Activated CD4-positive, alpha-beta memory T cell treated with anti-CD3 and anti-CD28 coated beads, Interleukin-2, amount 10 ng/mL, durations not matched to agents 7 days and 5 days (primary cell): ENCODE measurements around the gene DNAH11. TPM values are rescaled to one million over a fixed set of nuclear protein-coding genes. Genes with fewer than 3 reads are reported as not detected.
A peak's percentile ranks its signal among the peaks of the same experiment; 100 is the strongest.
"Not testable (repeated sequence)": the region's sequence is repeated elsewhere in the genome, so short reads cannot be mapped to it uniquely, and the experiment has no call there.

Experiments
- CTCF ChIA-PET: fragments of 350-600 bp; sonication (Branson Sonifier 250); formaldehyde crosslinking; loops from one replicate; lab custom pipeline; 2021; ENCODE audit warnings: antibody characterized with exemption, inconsistent platforms; lab: Charles Lee
- POLR2A ChIA-PET: fragments of 350-600 bp; sonication (Branson Sonifier 250); formaldehyde crosslinking; loops from one replicate; lab custom pipeline; 2021; ENCODE audit warnings: antibody characterized with exemption; lab: Charles Lee
- DNase-seq: peaks from one replicate; pipeline ENCODE4 v3.0.0-alpha.2; 2020
- H3K27ac Mint-ChIP-seq: one replicate; pipeline ENCODE4 v1.8.0; 2021; ENCODE audit warnings: mild to moderate bottlenecking, mixed read lengths
- H3K27me3 Mint-ChIP-seq: one replicate; pipeline ENCODE4 v1.8.0; 2021; ENCODE audit warnings: mixed read lengths
- H3K36me3 Mint-ChIP-seq: one replicate; pipeline ENCODE4 v1.8.0; 2021; ENCODE audit warnings: low read depth, mixed read lengths
- H3K4me1 Mint-ChIP-seq: one replicate; pipeline ENCODE4 v1.8.0; 2021; ENCODE audit warnings: mixed read lengths
- H3K4me3 Mint-ChIP-seq: one replicate; pipeline ENCODE4 v1.8.0; 2021; ENCODE audit warnings: mild to moderate bottlenecking, mixed read lengths
- H3K9me3 Mint-ChIP-seq: one replicate; pipeline ENCODE4 v1.8.0; 2021; ENCODE audit warnings: mixed read lengths
- total RNA-seq, 2 experiments: library from RNA; stranded (reverse); gene quantifications; one replicate each; pipeline ENCODE4 v1.2.3, GENCODE V29; 2021

DNAH11 gene
- total RNA-seq, 2 experiments from 2014 or later = 2.1 to 2.2 TPM

DNA sequence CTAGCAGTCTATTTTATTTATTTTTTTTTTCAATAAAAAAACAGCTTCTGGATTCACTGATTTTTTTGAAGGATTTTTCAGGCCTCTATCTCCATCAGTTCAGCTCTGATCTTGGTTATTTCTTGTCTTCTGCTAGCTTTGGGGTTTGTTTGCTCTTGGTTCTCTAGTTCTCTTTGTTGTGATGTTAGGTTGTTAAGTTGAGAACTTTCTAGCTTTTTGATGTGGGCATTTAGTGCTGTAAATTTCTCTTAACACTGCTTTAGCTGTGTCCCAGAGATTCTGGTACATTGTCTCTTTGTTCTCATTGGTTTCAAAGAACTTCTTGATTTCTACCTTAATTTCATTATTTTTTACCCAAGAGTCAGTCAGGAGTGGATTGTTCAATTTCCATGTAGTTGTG is 9.2 kb upstream of the DNAH11 start:
- H3K36me3 Mint-ChIP-seq, H3K27ac Mint-ChIP-seq, POLR2A ChIA-PET, H3K9me3 Mint-ChIP-seq, H3K4me1 Mint-ChIP-seq, H3K4me3 Mint-ChIP-seq, DNase-seq: not testable (repeated sequence)
- CTCF ChIA-PET = interaction anchor here (0.6 kb wide), 1 partner anchor 693 kb away, joined by 3 read pairs; no protein-coding TSS in a partner anchor
- peaks cover 37% of the 10 kb centered on the region for H3K27me3 Mint-ChIP-seq

DNA sequence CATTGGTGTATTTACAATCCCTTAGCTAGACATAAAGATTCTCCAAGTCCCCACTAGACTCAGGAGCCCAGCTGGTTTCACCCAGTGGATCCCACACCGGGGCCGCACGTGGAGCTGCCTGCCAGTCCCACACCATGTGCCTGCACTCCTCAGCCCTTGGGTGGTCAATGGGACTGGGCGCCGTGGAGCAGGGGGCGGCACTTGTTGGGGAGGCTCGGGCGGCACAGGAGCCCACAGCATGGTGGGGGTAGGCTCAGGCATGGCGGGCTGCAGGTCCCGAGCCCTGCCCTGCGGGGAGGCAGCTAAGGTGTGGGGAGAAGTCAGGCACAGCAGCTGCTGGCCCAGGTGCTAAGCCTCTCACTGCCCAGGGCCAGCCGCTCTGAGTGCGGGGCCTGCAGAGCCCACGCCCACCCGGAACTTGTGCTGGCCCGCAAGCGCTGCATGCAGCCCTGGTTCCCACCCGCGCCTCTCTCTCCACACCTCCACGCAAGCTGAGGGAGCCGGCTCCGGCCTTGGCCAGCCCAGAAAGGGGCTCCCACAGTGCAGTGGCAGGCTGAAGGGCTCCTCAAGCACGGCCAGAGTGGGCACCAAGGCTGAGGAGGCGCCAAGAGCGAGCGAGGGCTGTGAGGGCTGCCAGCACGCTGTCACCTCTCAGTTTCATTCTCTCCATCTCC is 6.3 kb upstream of the DNAH11 start:
- H3K27ac Mint-ChIP-seq, H3K36me3 Mint-ChIP-seq, H3K4me3 Mint-ChIP-seq, DNase-seq, H3K9me3 Mint-ChIP-seq, H3K4me1 Mint-ChIP-seq, POLR2A ChIA-PET: not testable (repeated sequence)
- peaks cover 48% of the 10 kb centered on the region for H3K27me3 Mint-ChIP-seq
- CTCF ChIA-PET = interaction anchor here (0.6 kb wide), 1 partner anchor 735 kb away, joined by 4 read pairs; no protein-coding TSS in a partner anchor

DNA sequence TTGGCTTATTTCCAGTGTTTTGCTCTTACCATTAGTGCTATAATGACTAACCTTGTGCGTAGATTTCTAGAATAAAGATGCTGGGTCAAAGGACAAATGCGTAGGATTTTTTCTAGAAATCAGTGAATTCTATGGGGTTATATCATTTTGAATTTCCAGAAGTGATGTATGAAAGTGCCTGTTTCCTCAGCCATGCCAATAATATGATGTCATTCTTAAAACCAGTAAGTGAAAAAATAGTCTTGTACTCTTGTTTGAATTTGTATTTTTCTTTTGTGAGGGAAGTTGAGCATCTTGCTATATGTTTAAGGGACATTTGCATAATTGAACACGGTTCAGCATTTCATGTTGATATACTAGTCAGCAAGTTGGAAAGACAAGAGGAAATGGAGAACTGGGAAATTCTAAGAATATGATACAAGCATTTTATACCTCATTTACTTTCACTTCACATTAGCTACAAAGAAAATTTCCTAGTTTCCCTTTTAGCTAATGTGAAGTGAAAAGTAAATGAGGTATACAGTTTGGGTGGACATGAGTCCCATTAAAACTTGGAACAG is 3.8 kb upstream of the DNAH11 start:
- H3K36me3 Mint-ChIP-seq = no peaks in the 10 kb centered on the region
- peaks cover 10% of the 10 kb centered on the region for H3K4me1 Mint-ChIP-seq
- H3K4me3 Mint-ChIP-seq = no peak overlapping the region
- ChIA-PET CTCF (no interaction called here), POLR2A (no interaction called here)
- peaks cover 51% of the 10 kb centered on the region for H3K27me3 Mint-ChIP-seq
- DNase-seq = no peak
- peaks cover 2% of the 10 kb centered on the region for H3K9me3 Mint-ChIP-seq
- H3K27ac Mint-ChIP-seq = no peak overlapping the region

DNA sequence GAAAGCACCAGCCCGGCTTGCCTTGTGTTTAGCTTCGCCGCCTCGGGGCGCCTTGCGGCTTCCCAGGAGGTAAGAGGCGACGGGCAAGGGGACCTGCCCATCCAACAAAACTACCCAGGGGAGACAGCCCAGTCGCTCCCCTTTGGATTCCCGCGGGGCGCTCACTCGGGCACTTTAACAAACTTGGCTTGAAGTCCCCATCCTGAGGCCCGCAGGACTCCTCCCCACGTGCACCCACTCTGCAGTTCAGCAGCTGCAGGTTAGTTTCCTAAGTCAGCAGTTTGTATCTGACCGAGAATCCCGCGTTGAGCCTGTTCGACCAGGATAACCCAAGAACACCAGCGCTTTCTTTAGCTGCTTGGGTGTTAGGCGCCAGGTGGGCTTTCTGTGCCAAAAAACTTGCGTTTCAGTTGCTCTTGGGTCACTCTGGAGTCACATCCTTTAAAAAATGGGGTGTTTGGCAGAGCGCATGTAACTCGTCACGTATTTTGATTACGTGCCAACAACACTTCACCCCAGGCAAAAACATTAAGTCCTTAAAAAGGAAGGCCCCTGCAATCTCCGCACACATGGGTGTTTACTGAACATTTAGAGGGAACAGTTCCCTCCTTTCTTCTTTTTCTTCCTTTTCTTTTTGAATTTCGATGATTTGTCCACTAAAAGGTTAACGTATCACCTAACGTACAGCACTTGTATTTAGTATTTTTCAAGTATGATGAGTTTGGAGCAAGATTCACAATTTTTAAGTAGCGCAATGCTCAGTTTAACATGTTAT is 876 bp downstream of the DNAH11 start:
- peaks cover 74% of the 10 kb centered on the region for H3K27me3 Mint-ChIP-seq
- no peak overlapping the region for H3K27ac Mint-ChIP-seq
- CTCF ChIA-PET = no interaction called here
- DNase-seq = peak; percentile 17
- H3K4me1 Mint-ChIP-seq = peaks cover 12% of the 10 kb centered on the region
- H3K4me3 Mint-ChIP-seq = peak overlapping the region; percentile 73
- POLR2A ChIA-PET = no interaction called here
- H3K9me3 Mint-ChIP-seq = no peaks in the 10 kb centered on the region
- no peaks in the 10 kb centered on the region for H3K36me3 Mint-ChIP-seq

DNA sequence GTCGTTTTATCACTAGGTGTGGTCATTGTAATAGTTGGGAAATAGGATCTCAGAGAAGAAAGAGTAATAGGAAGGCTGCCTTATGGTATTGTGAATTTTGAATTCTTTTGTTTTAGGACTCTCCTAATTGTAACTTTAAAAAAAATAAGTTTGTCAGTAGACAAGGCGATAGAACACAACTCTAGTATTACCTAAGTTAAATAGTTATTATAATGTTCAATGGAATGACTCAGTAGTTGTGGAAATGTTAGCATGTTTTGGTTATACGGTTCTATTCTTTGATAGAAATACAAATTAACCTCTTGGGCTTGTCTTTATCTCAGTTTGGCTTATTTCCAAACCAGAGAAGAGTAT is 1.4 kb downstream of the DNAH11 start:
- peaks cover 70% of the 10 kb centered on the region for H3K27me3 Mint-ChIP-seq
- ChIA-PET CTCF (no interaction called here), POLR2A (no interaction called here)
- H3K36me3 Mint-ChIP-seq = no peaks in the 10 kb centered on the region
- H3K4me1 Mint-ChIP-seq = peaks cover 9% of the 10 kb centered on the region
- no peaks in the 10 kb centered on the region for H3K9me3 Mint-ChIP-seq
- peak overlapping the region; percentile 73 for H3K4me3 Mint-ChIP-seq
- DNase-seq = no peak
- H3K27ac Mint-ChIP-seq = no peak overlapping the region

DNA sequence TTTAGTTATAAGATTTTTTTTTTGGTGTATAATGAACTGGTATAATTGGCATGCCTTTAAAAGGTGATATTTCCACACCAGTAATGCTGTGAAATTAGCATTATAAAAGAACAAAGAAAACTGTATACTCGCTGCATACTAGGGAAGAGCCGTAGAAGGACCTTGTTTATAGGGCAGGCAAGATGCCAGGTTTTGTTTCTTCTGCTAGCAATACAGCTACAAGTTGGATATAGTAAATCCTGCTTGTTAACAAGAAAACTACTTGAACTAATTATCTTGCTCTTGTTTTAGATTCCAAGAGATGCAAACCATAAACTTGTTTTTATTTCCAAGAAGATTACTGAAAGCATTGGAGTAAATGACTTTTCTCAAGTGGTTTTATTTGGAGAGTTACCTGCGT is 1.9 kb downstream of the DNAH11 start:
- no peaks in the 10 kb centered on the region for H3K9me3 Mint-ChIP-seq
- H3K4me3 Mint-ChIP-seq = no peak overlapping the region
- no peak overlapping the region for H3K27ac Mint-ChIP-seq
- H3K36me3 Mint-ChIP-seq = no peaks in the 10 kb centered on the region
- DNase-seq = no peak
- H3K4me1 Mint-ChIP-seq = peaks cover 9% of the 10 kb centered on the region
- H3K27me3 Mint-ChIP-seq = peaks cover 67% of the 10 kb centered on the region
- ChIA-PET CTCF (interaction anchor here (0.8 kb wide), 1 partner anchor 264 kb away, joined by 3 read pairs; no protein-coding TSS in a partner anchor), POLR2A (no interaction called here)

DNA sequence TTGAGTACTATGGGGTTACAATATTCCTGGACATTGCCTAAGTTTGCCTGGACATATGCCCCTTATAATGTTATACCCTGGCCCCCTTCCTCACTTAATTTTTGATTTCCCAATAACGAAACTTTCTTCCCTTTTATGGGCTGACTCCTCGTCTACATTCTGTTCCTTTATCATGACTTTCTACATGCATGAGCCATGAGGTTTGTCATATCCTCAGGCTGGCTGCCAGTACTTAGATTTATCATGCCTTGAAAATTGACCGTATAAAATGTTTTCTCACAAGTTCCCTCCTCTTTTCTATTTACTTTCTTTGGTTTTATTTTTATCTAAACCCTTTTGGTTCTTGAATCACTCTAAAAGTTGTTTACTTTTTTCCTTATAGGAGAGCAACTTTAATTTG is 4.7 kb downstream of the DNAH11 start:
- Mint-ChIP-seq H3K9me3 (no peaks in the 10 kb centered on the region), H3K36me3 (no peaks in the 10 kb centered on the region), H3K27ac (no peak overlapping the region), H3K27me3 (peaks cover 41% of the 10 kb centered on the region), H3K4me1 (peaks cover 9% of the 10 kb centered on the region), H3K4me3 (no peak overlapping the region)
- ChIA-PET CTCF (no interaction called here), POLR2A (no interaction called here)
- no peak for DNase-seq

DNA sequence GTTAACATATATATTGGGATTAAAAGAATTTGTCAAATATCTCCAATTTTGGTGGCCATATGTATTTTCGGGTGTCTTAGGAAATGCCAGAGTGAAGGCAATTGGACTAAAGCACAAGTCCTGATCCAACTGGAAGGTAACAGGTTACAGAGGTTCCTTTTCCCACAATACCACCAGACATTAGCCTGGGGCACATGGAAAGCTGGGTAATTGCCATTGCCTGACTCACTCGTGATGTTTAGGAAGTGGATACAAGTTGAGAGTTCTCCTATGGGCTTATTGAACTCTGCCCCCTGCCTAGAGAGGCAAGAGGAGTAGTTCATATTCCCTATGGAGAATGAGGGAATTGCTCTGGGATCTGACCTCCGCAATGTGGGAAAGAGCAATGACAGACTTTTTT is 5.7 kb downstream of the DNAH11 start:
- H3K4me1 Mint-ChIP-seq = peaks cover 7% of the 10 kb centered on the region
- DNase-seq = no peak
- ChIA-PET CTCF (no interaction called here), POLR2A (no interaction called here)
- H3K9me3 Mint-ChIP-seq = no peaks in the 10 kb centered on the region
- H3K27ac Mint-ChIP-seq = no peak overlapping the region
- no peaks in the 10 kb centered on the region for H3K36me3 Mint-ChIP-seq
- peaks cover 39% of the 10 kb centered on the region for H3K27me3 Mint-ChIP-seq
- no peak overlapping the region for H3K4me3 Mint-ChIP-seq

DNA sequence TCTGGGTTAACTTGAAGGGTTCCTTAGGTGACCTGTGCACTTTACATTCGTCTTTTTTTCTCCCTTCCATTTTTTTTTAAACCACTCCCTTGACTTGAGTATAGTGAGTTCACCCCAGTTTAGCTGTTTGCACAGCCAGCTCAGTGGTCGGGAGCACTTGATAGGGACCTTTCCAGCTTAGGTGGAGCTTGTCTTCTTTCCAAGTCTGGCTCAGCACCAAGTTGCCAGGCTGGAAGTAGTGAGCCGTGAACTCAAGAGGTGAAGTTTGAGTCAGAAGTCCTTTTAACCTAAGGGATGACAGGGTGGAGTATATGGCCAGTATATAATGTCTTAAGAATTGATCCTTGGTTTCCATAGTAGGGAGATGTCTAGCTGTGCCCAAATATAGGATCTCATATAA is 7.2 kb downstream of the DNAH11 start:
- no peak overlapping the region for H3K27ac Mint-ChIP-seq
- CTCF ChIA-PET = no interaction called here

DNA sequence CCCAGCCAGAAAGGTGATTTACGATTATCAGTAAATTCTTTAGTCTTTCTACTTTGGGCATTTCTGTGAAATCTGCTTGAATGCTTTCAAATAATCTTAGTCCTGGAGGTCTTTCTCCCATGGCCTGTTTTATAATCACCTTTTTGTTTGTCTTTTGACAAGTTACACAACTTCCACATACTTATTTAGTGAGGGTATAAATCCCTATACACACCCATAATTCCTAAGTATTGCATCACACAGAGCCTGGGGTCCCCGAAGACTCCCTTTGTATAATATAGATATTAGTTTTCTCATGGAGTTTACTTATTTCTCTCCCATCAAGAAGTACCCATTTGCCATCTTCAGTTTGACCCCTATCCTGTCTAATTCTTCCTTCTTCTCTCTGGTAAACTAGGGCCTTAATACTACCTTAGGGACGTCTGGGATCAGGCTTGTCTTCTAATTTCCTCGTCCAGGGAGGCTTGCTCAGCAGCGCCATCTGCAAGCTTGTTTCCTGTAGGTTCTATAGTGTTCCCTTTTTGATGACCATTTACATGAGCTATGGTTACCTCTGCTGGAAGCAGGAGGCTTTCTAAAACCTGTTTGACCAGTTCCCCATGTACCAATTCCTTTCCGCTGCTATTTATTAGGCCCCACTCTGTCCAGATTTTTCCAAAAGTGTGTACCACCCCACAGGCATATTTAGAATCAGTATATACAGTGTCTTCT is 8.1 kb downstream of the DNAH11 start:
- Mint-ChIP-seq H3K36me3 (no peaks in the 10 kb centered on the region), H3K4me1 (no peaks in the 10 kb centered on the region), H3K9me3 (no peaks in the 10 kb centered on the region), H3K4me3 (no peak overlapping the region), H3K27me3 (peaks cover 20% of the 10 kb centered on the region), H3K27ac (no peak overlapping the region)
- POLR2A ChIA-PET = no interaction called here
- no peak for DNase-seq
- CTCF ChIA-PET = no interaction called here

More for the DNA sequence above, 7.2 kb downstream of the DNAH11 start:
- Mint-ChIP-seq H3K9me3 (no peaks in the 10 kb centered on the region), H3K27me3 (peaks cover 29% of the 10 kb centered on the region), H3K4me3 (no peak overlapping the region), H3K4me1 (no peaks in the 10 kb centered on the region), H3K36me3 (no peaks in the 10 kb centered on the region)
- POLR2A ChIA-PET = no interaction called here
- DNase-seq = no peak

DNA sequence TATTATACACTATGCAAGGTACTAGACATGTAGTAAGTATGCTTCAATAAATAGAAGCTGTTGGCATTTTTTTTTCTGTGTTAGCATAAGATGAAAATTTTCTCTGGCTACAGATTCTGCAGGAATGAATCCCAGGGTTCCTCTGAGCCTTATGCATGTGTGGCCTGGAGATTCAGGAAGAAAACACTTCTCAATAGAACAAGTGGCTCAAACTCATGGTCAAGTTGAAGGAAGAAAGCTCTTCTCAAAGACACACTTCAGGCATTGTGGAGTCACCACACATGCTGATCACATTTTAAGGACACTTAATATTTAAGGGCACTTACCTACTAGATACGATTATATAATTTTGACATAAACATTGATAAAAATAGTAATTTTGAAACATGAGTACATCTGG is 19.5 kb downstream of the DNAH11 start:
- H3K27ac Mint-ChIP-seq = no peak overlapping the region
- ChIA-PET CTCF (no interaction called here), POLR2A (no interaction called here)
- H3K4me3 Mint-ChIP-seq = no peak overlapping the region
- H3K36me3 Mint-ChIP-seq = no peaks in the 10 kb centered on the region
- no peaks in the 10 kb centered on the region for H3K9me3 Mint-ChIP-seq
- DNase-seq = no peak
- no peaks in the 10 kb centered on the region for H3K4me1 Mint-ChIP-seq
- peaks cover 11% of the 10 kb centered on the region for H3K27me3 Mint-ChIP-seq

DNA sequence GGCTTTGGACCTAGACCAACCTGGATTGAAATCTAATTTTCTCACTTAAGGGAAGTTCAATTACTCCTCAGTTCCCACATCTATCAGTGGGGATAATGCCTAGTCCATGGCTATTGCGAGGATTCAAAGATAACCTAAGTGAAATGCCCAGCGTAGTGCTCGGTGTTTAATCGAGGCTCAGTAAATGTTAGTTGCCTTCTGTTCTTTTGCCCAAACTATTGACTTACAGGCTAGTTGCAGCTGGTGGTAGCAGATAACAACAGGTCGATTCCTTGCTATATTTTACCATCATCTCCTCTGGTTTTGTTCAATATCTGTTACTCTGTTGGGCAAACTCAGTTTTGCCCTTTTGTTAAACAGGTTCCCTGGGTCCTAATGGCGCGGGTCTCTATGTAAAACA is 22.8 kb downstream of the DNAH11 start:
- ChIA-PET POLR2A (no interaction called here), CTCF (interaction anchor here (3.1 kb wide), 1 partner anchor 311 kb away, joined by 10 read pairs; no protein-coding TSS in a partner anchor)
- no peaks in the 10 kb centered on the region for H3K9me3 Mint-ChIP-seq
- H3K4me1 Mint-ChIP-seq = no peaks in the 10 kb centered on the region
- DNase-seq = no peak
- no peak overlapping the region for H3K27ac Mint-ChIP-seq
- H3K27me3 Mint-ChIP-seq = peaks cover 15% of the 10 kb centered on the region
- no peaks in the 10 kb centered on the region for H3K36me3 Mint-ChIP-seq
- no peak overlapping the region for H3K4me3 Mint-ChIP-seq

DNA sequence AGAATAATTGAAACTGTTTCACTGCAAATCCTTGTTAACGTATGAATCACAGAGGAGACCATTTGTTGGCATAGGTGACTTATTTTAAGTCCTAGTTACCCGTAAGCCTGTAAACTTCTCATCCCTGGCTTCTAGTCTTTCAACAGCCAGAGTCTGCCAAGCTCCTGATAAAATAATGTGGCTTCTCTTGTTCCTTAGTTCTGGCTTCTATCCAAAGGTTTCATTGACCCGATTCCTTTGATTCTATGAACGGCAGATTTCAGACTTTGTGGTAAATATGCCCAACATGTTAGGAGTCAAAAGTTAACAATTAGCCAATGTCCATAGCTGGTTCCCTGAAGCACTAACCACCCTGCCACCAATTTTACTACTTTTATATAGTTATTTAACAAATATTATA is 23.3 kb downstream of the DNAH11 start:
- Mint-ChIP-seq H3K4me1 (no peaks in the 10 kb centered on the region), H3K36me3 (no peaks in the 10 kb centered on the region), H3K27me3 (peaks cover 17% of the 10 kb centered on the region), H3K9me3 (no peaks in the 10 kb centered on the region), H3K4me3 (no peak overlapping the region), H3K27ac (no peak overlapping the region)
- POLR2A ChIA-PET = no interaction called here
- CTCF ChIA-PET = interaction anchor here (0.6 to 3.1 kb wide), 2 partner anchors 171 to 311 kb away, joined by 3 to 10 read pairs; no protein-coding TSS in a partner anchor
- DNase-seq = no peak
